Astrocyte of the spinal cord (primary cell): Measurements from ENCODE around the gene TPST1.

Source experiments
- DNase-seq: peaks from one replicate; pipeline ENCODE4 v3.0.0; 2011; ENCODE audit warnings: low read depth, low spot score
- H3K4me3 ChIP-seq: 2 replicates; pipeline ENCODE4 v1.5.1; 2011; ENCODE audit warnings: low read depth, mild to moderate bottlenecking, low read length, moderate library complexity
- CTCF ChIP-seq: IDR thresholded peaks from 2 replicates; pipeline ENCODE4 v1.5.1; 2012; ENCODE audit warnings: low read depth, mild to moderate bottlenecking, low read length, inconsistent platforms
- in situ Hi-C: cut with HindIII; loops from 2 replicates; pipeline ENCODE4 v1.10.0; 2017; ENCODE audit warnings: low sequenced_read_pairs

Gene TPST1

GRCh38 chr7:66306243-66306642 lies 101.1 kb downstream of the TPST1 start:
- H3K4me3 ChIP-seq, result no peak overlapping the region
- no peak for TF ChIP-seq CTCF
- in situ Hi-C loops, result no loop called here
- no peak for DNase-seq

GRCh38 chr7:66307591-66308215 lies 102.6 kb downstream of the TPST1 start:
- DNase-seq, result peak; percentile 67
- no peak overlapping the region for H3K4me3 ChIP-seq
- in situ Hi-C loops, result no loop called here
- TF ChIP-seq CTCF, result no peak

GRCh38 chr7:66308411-66308810 lies 103.3 kb downstream of the TPST1 start:
- H3K4me3 ChIP-seq, result no peak overlapping the region
- in situ Hi-C loops, result no loop called here
- TF ChIP-seq CTCF, result no peak
- DNase-seq, result no peak

- no peak overlapping the region for H3K4me3 ChIP-seq
- no peak for DNase-seq
- in situ Hi-C loops, result no loop called here
- no peak for TF ChIP-seq CTCF
Observed at GRCh38 chr7:66310620-66311019, 105.5 kb downstream of the TPST1 start.

- in situ Hi-C loops, result no loop called here
- no peak for DNase-seq
Observed at GRCh38 chr7:66313886-66314568, 108.9 kb downstream of the TPST1 start.

GRCh38 chr7:66315192-66315591 lies 110.1 kb downstream of the TPST1 start:
- no peak overlapping the region for H3K4me3 ChIP-seq
- in situ Hi-C loops, result no loop called here

More at GRCh38 chr7:66313886-66314568, 108.9 kb downstream of the TPST1 start:
- H3K4me3 ChIP-seq, result no peak overlapping the region
- no peak for TF ChIP-seq CTCF

More at GRCh38 chr7:66315192-66315591, 110.1 kb downstream of the TPST1 start:
- no peak for TF ChIP-seq CTCF
- no peak for DNase-seq
